Osteoblast (primary cell): ENCODE measurements around the gene GRM5. TPM values are rescaled to one million over a fixed set of nuclear protein-coding genes. Genes with fewer than 3 reads are reported as not detected.
"Not testable (repeated sequence)": the region's sequence is repeated elsewhere in the genome, so short reads cannot be mapped to it uniquely, and the experiment has no call there.

Experiments used
- DNase-seq: peaks from one replicate; pipeline ENCODE4 v3.0.0; 2011; ENCODE audit warnings: low spot score, mixed read lengths; ENCODE audit not compliant: insufficient read length; ENCODE audit errors: missing footprints
- H2AFZ ChIP-seq: 2 replicates; pipeline ENCODE4 v1.6.0; 2011; ENCODE audit warnings: mild to moderate bottlenecking, low read length
- H3K27ac ChIP-seq: 2 replicates; pipeline ENCODE4 v1.5.1; 2011; ENCODE audit warnings: mild to moderate bottlenecking, low read depth, low read length, moderate library complexity
- H3K27me3 ChIP-seq: 2 replicates; pipeline ENCODE4 v1.6.0; 2012; ENCODE audit warnings: mild to moderate bottlenecking, control low read depth, inconsistent platforms, low read length, moderate library complexity; ENCODE audit not compliant: insufficient read depth
- H3K36me3 ChIP-seq: 2 replicates; pipeline ENCODE4 v1.5.1; 2011; ENCODE audit warnings: mild to moderate bottlenecking, low read length, control low read depth, moderate library complexity; ENCODE audit not compliant: insufficient read depth
- H3K4me1 ChIP-seq: 2 replicates; pipeline ENCODE4 v1.5.1; 2011; ENCODE audit warnings: mild to moderate bottlenecking, low read length, control low read depth, moderate library complexity; ENCODE audit not compliant: insufficient read depth
- H3K4me2 ChIP-seq: 2 replicates; pipeline ENCODE4 v1.6.0; 2011; ENCODE audit warnings: mild to moderate bottlenecking, low read length; ENCODE audit not compliant: insufficient read depth
- H3K4me3 ChIP-seq: fragments of 200-600 bp; sonication (generic); 3 replicates; pipeline ENCODE4 v1.5.1; 2012; ENCODE audit warnings: mild to moderate bottlenecking, low read length, inconsistent platforms; ENCODE audit not compliant: insufficient read depth
- H3K79me2 ChIP-seq: 2 replicates; pipeline ENCODE4 v1.6.0; 2012; ENCODE audit warnings: mild to moderate bottlenecking, low read length, control low read depth, inconsistent platforms; ENCODE audit not compliant: insufficient read depth
- H3K9me3 ChIP-seq: 2 replicates; pipeline ENCODE4 v1.5.1; 2011; ENCODE audit warnings: low read depth, low read length, control low read depth
- H4K20me1 ChIP-seq: 2 replicates; pipeline ENCODE4 v1.6.0; 2012; ENCODE audit warnings: mild to moderate bottlenecking, low read length, control low read depth; ENCODE audit not compliant: insufficient read depth
- CTCF ChIP-seq: IDR thresholded peaks from 2 replicates; pipeline ENCODE4 v1.5.1; 2011; ENCODE audit warnings: mild to moderate bottlenecking, low read depth, low read length, moderate library complexity; ENCODE audit errors: extremely low read depth
- total RNA-seq: library from RNA; depleted of rRNA; stranded (reverse); fragments of >200 nt; gene quantifications from 2 replicates; pipeline ENCODE4 v1.2.3, GENCODE V29; 2012

The GRM5 gene
- total RNA-seq, 1 donor, result not detected

DNA sequence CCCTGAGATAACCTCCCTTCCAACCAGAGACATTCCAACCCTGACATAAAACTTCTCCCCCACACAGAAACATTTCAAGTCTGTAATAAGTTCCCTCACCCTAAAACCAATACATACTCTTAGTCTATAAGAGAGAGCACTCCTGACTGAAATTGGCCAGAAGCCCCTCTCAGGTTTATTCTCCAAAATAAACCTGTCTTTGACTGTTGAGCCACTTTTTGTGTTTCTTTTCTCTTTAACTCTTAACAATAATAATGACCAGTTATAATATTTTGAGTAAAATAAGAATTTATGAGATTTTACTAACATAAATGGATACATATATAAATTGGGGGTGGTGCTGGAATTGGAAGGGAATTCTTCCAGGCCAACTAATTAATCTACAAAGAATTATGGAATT is 93.6 kb downstream of the GRM5 start:
- H3K4me3 ChIP-seq, result no peak overlapping the region
- no peak overlapping the region for H2AFZ ChIP-seq
- TF ChIP-seq CTCF, result no peak
- no peaks in the 10 kb centered on the region for H3K9me3 ChIP-seq
- no peak for DNase-seq
- H3K4me2 ChIP-seq, result no peak overlapping the region
- no peaks in the 10 kb centered on the region for H3K4me1 ChIP-seq
- H3K79me2 ChIP-seq, result no peaks in the 10 kb centered on the region
- H3K36me3 ChIP-seq, result no peaks in the 10 kb centered on the region
- H4K20me1 ChIP-seq, result no peaks in the 10 kb centered on the region
- H3K27ac ChIP-seq, result no peak overlapping the region
- no peaks in the 10 kb centered on the region for H3K27me3 ChIP-seq

DNA sequence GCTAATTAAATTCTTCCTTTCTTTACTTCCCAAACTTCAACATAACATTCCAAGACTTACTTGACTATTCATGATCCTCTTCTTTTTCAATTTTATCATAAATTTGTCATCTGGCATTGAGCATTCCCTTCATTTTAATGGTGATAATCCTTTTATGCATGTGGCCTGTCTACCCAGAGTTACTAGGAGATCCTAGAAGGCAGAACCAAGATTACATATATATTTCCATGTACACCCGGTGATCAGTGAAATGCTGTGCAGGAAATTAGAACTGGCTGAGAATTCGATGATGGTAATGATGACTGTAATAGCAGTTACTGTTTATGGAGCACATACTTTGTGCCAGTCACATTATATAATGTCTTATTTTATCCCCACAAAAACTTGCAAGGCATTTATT is 104.2 kb downstream of the GRM5 start:
- H3K27ac ChIP-seq, H3K79me2 ChIP-seq, H3K4me1 ChIP-seq, H4K20me1 ChIP-seq, H3K27me3 ChIP-seq, H3K36me3 ChIP-seq, H3K9me3 ChIP-seq, H2AFZ ChIP-seq, H3K4me3 ChIP-seq, H3K4me2 ChIP-seq, DNase-seq: not testable (repeated sequence)

DNA sequence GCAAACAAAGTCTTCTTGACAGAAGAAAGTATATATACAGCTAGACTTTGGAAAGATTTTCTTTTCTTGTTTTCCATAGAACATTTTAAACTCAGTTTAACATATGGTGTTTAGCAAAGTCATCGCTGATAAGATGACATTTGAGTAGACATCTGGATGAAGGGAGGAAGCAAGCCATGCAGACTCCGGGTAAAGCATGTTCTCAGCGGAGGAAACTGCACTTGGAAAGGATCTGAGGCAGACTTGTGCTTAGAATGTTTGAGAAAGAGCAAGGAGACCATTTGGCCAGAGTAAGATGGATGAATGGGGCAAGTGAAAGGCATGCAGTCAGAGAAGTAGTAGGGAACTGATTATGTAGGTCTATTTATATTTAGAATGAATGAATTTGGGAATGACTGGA is 105.9 kb downstream of the GRM5 start:
- not testable (repeated sequence) for H3K9me3 ChIP-seq, DNase-seq, H3K27ac ChIP-seq, H3K4me1 ChIP-seq, H3K4me3 ChIP-seq, H3K4me2 ChIP-seq, H4K20me1 ChIP-seq, H3K36me3 ChIP-seq, H3K79me2 ChIP-seq, H3K27me3 ChIP-seq, H2AFZ ChIP-seq

GRCh38 chr11:88950975-88951374 is 114.8 kb downstream of the GRM5 start:
- Histone ChIP-seq H2AFZ (no peak overlapping the region), H3K4me2 (no peak overlapping the region), H4K20me1 (no peaks in the 10 kb centered on the region), H3K4me3 (no peak overlapping the region), H3K27ac (no peak overlapping the region), H3K4me1 (no peaks in the 10 kb centered on the region), H3K36me3 (no peaks in the 10 kb centered on the region), H3K9me3 (no peaks in the 10 kb centered on the region), H3K27me3 (no peaks in the 10 kb centered on the region), H3K79me2 (no peaks in the 10 kb centered on the region)
- DNase-seq, result no peak
- no peak for TF ChIP-seq CTCF

GRCh38 chr11:88948908-88949307 is 116.9 kb downstream of the GRM5 start:
- H3K4me3 ChIP-seq, H4K20me1 ChIP-seq, H2AFZ ChIP-seq, H3K36me3 ChIP-seq, H3K4me2 ChIP-seq, H3K27me3 ChIP-seq, DNase-seq, H3K9me3 ChIP-seq, H3K79me2 ChIP-seq, H3K27ac ChIP-seq, H3K4me1 ChIP-seq: not testable (repeated sequence)

GRCh38 chr11:88947843-88948572 is 117.8 kb downstream of the GRM5 start:
- not testable (repeated sequence) for H4K20me1 ChIP-seq, H2AFZ ChIP-seq, H3K9me3 ChIP-seq, H3K4me1 ChIP-seq, H3K4me3 ChIP-seq, H3K27me3 ChIP-seq, H3K27ac ChIP-seq, DNase-seq, H3K36me3 ChIP-seq, H3K4me2 ChIP-seq, H3K79me2 ChIP-seq

DNA sequence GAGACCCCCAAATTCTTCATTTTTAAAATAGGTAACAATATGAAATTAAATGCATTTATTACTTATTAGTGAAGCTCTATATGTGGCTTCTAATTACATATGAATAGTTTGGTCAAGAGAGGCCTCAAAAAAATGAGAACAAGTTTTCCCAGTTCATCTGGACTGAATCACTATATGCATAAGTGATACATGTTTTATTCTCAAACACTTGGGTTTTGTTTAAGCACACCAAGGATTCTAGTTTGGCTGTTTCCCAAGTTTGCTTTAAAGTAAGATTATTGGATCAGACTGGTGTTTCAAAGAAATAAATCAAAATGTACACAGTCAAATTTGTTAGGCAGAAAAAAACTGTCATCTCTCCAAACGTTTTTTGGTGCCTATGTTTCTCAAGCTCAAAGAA is 136.1 kb downstream of the GRM5 start:
- H3K36me3 ChIP-seq, H4K20me1 ChIP-seq, H3K4me1 ChIP-seq, H3K4me2 ChIP-seq, H2AFZ ChIP-seq, H3K27ac ChIP-seq, DNase-seq, H3K27me3 ChIP-seq, H3K9me3 ChIP-seq, H3K4me3 ChIP-seq, H3K79me2 ChIP-seq: not testable (repeated sequence)

DNA sequence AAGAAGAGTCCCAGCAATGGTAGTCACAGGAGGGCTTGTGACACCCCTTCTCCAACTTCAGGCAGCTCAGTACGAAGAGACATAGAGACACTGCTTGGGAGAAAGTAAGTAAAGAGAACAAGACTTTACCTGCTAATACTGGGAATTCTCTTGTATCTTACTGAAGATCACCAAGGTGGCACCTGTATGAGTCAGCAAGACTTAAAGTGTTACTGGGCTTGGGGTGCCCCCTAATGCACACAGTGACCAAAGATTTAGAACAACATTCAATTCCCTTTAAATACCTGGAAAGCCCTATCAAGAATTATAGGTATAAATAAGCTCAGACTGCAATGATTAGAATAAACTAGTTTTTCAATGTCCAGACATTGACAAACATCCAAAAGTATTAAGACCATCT is 148.7 kb downstream of the GRM5 start:
- H3K4me2 ChIP-seq, H3K27me3 ChIP-seq, H3K4me1 ChIP-seq, H3K4me3 ChIP-seq, H3K36me3 ChIP-seq, DNase-seq, H4K20me1 ChIP-seq, H2AFZ ChIP-seq, H3K9me3 ChIP-seq, H3K79me2 ChIP-seq, H3K27ac ChIP-seq: not testable (repeated sequence)
